HepG2 (cell line): ENCODE results near the gene ICAM3. TPM values are rescaled to one million over a fixed set of nuclear protein-coding genes. Genes with fewer than 3 reads are reported as not detected.

ENCODE experiments used
- CREM ChIP-seq, 2 experiments: sonication (generic) in 1 of 2; formaldehyde crosslinking in 1 of 2; IDR thresholded peaks; 2 replicates each; pipeline versions ENCODE4 v1.4.0 to v1.6.1; 2016 to 2020; ENCODE audit warnings: antibody characterized with exemption in 1 of 2, mild to moderate bottlenecking in 1 of 2, missing genetic modification reagents in 1 of 2
- FIP1L1 ChIP-seq: fragments of 200-400 bp; formaldehyde crosslinking; IDR thresholded peaks from 2 replicates; pipeline ENCODE4 v1.6.1; 2018; ENCODE audit warnings: low read depth, mild to moderate bottlenecking, low read length, moderate library complexity, borderline replicate concordance; ENCODE audit not compliant: insufficient read depth
- FOXK1 ChIP-seq: sonication (generic); formaldehyde crosslinking; IDR thresholded peaks from 2 replicates; pipeline ENCODE4 v1.4.0; 2020; ENCODE audit warnings: low read depth, missing genetic modification reagents, borderline replicate concordance
- HOXA3 ChIP-seq: sonication (generic); formaldehyde crosslinking; IDR thresholded peaks from 2 replicates; pipeline ENCODE4 v1.5.0; 2020; ENCODE audit warnings: missing genetic modification reagents
- MBD4 ChIP-seq: IDR thresholded peaks from 2 replicates; pipeline ENCODE4 v1.6.1; 2012; ENCODE audit warnings: low read length, inconsistent platforms, borderline replicate concordance
- NFKBIZ ChIP-seq: IDR thresholded peaks from 2 replicates; pipeline ENCODE4 v1.6.1; 2018; ENCODE audit warnings: missing genetic modification reagents, missing compliant biosample characterization
- SIX4 ChIP-seq: sonication (generic); formaldehyde crosslinking; IDR thresholded peaks from 2 replicates; pipeline ENCODE4 v1.4.0; 2020; ENCODE audit warnings: missing genetic modification reagents
- TOPORS ChIP-seq: sonication (generic); formaldehyde crosslinking; IDR thresholded peaks from 2 replicates; pipeline ENCODE4 v1.8.0; 2023; ENCODE audit warnings: mild to moderate bottlenecking, missing genetic modification reagents
- U2AF2 ChIP-seq: fragments of 200-400 bp; formaldehyde crosslinking; IDR thresholded peaks from 2 replicates; pipeline ENCODE4 v1.6.1; 2017; ENCODE audit warnings: low read depth, mild to moderate bottlenecking, low read length
- ZBTB8A ChIP-seq: sonication (generic); formaldehyde crosslinking; IDR thresholded peaks from 2 replicates; pipeline ENCODE4 v1.4.0; 2020; ENCODE audit warnings: mild to moderate bottlenecking, low read depth, missing genetic modification reagents, borderline replicate concordance
- ZMYM2 ChIP-seq: sonication (generic); formaldehyde crosslinking; IDR thresholded peaks from 2 replicates; pipeline ENCODE4 v1.8.0; 2022; ENCODE audit warnings: mild to moderate bottlenecking, missing genetic modification reagents
- ZMYM3 ChIP-seq: sonication (generic); formaldehyde crosslinking; IDR thresholded peaks from 2 replicates; pipeline ENCODE4 v1.5.1; 2020; ENCODE audit warnings: mild to moderate bottlenecking, missing genetic modification reagents
- ZNF180 ChIP-seq: sonication (generic); formaldehyde crosslinking; IDR thresholded peaks from 2 replicates; pipeline ENCODE4 v1.4.0; 2020; ENCODE audit warnings: low read depth, missing genetic modification reagents, borderline replicate concordance
- ZNF546 ChIP-seq: sonication (generic); formaldehyde crosslinking; conservative IDR thresholded peaks from 2 replicates; pipeline ENCODE4 v1.8.1; 2023; ENCODE audit warnings: mild to moderate bottlenecking, missing genetic modification reagents
- ZNF619 ChIP-seq: sonication (generic); formaldehyde crosslinking; IDR thresholded peaks from 2 replicates; pipeline ENCODE4 v1.4.0; 2020; ENCODE audit warnings: mild to moderate bottlenecking, missing genetic modification reagents
- ZNF709 ChIP-seq: sonication (generic); formaldehyde crosslinking; IDR thresholded peaks from 2 replicates; pipeline ENCODE4 v1.5.0; 2020; ENCODE audit warnings: mild to moderate bottlenecking, missing genetic modification reagents
- polyA plus RNA-seq, 8 experiments: library from polyadenylated mRNA; depleted of rRNA in 3 of 8; stranded (reverse) in 7 of 8; unstranded in 1 of 8; fragments of >200 nt; fragmentation: Illumina TruSeq in 4 of 8; extraction: Trizol in 4 of 8; gene quantifications; 2 replicates each; pipeline versions ENCODE4 v1.2.1 to v1.2.3, GENCODE V29; 2011 to 2016; ENCODE audit warnings: low read depth in 4 of 8, missing spikeins in 1 of 8, mixed read lengths in 1 of 8; ENCODE audit not compliant: insufficient read depth in 1 of 8
- total RNA-seq, 5 experiments: library from RNA; depleted of rRNA; stranded (reverse); fragments of >200 nt; fragmentation: Illumina TruSeq; extraction: Trizol; gene quantifications; 2 replicates each; pipeline ENCODE4 v1.2.3, GENCODE V29; 2016; ENCODE audit warnings: low read depth in 1 of 5
- TF ChIP-seq, protein P1 (sequence below): sonication (generic); formaldehyde crosslinking; IDR thresholded peaks from 2 replicates; pipeline ENCODE4 v1.5.1; 2020; ENCODE audit warnings: mild to moderate bottlenecking, moderate library complexity, missing genetic modification reagents
- TF ChIP-seq, protein P2 (sequence below): sonication (generic); formaldehyde crosslinking; IDR thresholded peaks from 2 replicates; pipeline ENCODE4 v1.8.0; 2022; ENCODE audit warnings: low read depth, missing genetic modification reagents
- TF ChIP-seq, protein P3 (sequence below): IDR thresholded peaks from 2 replicates; pipeline ENCODE4 v1.6.1; 2016
- TF ChIP-seq, protein P4 (sequence below): IDR thresholded peaks from 2 replicates; pipeline ENCODE4 v1.6.1; 2016; ENCODE audit warnings: low read depth
- TF ChIP-seq, protein P5 (sequence below): sonication (generic); formaldehyde crosslinking; IDR thresholded peaks from 2 replicates; pipeline ENCODE4 v1.4.0; 2020; ENCODE audit warnings: low read depth, mild to moderate bottlenecking, missing genetic modification reagents

Gene ICAM3
- total and polyA plus RNA-seq, 2 of the 13 experiments (the other 11 are each of a cell fraction or from before 2014, with no cell fraction given), result 14.1 to 21.0 TPM

DNA sequence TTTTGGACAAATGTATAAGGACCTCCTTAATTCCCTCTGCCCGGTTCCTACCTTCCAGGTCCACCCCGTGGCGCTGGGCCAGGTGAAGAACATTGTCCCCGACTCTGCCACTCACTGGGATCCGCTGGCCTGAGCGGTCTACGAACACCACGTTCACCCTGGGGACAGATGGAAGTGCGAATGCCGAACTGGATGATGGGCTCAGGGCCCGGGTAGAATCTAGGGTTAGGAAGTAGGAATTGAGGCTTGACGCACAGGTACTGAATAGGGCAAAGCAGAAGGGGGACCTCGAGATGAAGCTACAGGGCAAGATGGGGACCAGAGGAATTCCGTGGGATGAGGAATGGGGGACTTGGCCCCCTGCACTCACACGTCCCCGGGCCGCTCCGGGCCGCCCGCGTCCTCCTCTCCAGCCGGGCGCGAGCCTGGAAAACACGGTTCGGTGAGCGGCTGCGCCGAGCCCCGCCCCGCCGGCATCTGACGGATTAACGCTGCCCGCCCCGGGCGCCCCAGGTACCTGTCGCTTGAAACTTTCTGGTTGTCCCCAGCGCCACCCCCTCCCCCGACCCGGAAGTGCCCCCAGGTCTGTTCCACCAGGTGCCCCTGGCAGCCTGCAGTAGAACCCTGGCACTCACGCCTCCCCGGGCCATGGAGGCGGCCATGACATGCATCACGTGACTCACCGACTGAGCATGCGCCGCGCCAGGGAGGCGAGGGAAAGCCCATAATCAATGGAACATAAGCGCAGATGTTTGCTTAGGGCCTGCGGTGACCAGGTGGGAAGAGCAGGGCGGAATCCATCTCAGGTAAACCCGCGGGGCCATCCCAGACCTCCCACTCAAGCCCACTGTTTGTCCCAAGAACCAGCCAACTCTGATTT is 23.8 kb downstream of the ICAM3 start, which contains the start of gene FDX2 (continued):
- TF ChIP-seq, protein P1, sequence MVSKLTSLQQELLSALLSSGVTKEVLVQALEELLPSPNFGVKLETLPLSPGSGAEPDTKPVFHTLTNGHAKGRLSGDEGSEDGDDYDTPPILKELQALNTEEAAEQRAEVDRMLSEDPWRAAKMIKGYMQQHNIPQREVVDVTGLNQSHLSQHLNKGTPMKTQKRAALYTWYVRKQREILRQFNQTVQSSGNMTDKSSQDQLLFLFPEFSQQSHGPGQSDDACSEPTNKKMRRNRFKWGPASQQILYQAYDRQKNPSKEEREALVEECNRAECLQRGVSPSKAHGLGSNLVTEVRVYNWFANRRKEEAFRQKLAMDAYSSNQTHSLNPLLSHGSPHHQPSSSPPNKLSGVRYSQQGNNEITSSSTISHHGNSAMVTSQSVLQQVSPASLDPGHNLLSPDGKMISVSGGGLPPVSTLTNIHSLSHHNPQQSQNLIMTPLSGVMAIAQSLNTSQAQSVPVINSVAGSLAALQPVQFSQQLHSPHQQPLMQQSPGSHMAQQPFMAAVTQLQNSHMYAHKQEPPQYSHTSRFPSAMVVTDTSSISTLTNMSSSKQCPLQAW (CRISPR knock-in tag), result no peak
- TF ChIP-seq U2AF2 (no peak), HOXA3 (CRISPR knock-in tag) (peak; percentile 62; the same call in 1 of the 2 replicates), SIX4 (CRISPR knock-in tag) (no peak), FIP1L1 (no peak), NFKBIZ (no peak), TOPORS (CRISPR knock-in tag) (no peak), FOXK1 (CRISPR knock-in tag) (peak; percentile 58; the same call in 1 of the 2 replicates), CREM (IDR thresholded peaks at IDR 0.05) (no peak), CREM (CRISPR knock-in tag; IDR thresholded peaks at IDR 0.05) (no peak), ZMYM3 (CRISPR knock-in tag) (no peak; the same call in 1 of the 2 replicates), ZNF546 (CRISPR knock-in tag) (no peak), ZNF619 (CRISPR knock-in tag) (no peak), ZBTB8A (CRISPR knock-in tag) (0 out of 2 replicates have a peak, but pooled peaks have one; percentile 17), ZMYM2 (CRISPR knock-in tag) (no peak), ZNF709 (CRISPR knock-in tag) (0 out of 2 replicates have a peak, but pooled peaks have one; percentile 64), MBD4 (no peak), ZNF180 (CRISPR knock-in tag) (no peak)
- TF ChIP-seq, protein P2, sequence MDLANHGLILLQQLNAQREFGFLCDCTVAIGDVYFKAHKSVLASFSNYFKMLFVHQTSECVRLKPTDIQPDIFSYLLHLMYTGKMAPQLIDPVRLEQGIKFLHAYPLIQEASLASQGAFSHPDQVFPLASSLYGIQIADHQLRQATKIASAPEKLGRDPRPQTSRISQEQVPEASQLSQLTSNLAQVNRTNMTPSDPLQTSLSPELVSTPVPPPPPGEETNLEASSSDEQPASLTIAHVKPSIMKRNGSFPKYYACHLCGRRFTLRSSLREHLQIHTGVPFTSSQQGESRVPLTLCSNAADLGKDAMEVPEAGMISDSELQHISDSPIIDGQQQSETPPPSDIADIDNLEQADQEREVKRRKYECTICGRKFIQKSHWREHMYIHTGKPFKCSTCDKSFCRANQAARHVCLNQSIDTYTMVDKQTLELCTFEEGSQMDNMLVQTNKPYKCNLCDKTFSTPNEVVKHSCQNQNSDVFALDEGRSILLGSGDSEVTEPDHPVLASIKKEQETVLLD (CRISPR knock-in tag), result no peak
- TF ChIP-seq, protein P3, sequence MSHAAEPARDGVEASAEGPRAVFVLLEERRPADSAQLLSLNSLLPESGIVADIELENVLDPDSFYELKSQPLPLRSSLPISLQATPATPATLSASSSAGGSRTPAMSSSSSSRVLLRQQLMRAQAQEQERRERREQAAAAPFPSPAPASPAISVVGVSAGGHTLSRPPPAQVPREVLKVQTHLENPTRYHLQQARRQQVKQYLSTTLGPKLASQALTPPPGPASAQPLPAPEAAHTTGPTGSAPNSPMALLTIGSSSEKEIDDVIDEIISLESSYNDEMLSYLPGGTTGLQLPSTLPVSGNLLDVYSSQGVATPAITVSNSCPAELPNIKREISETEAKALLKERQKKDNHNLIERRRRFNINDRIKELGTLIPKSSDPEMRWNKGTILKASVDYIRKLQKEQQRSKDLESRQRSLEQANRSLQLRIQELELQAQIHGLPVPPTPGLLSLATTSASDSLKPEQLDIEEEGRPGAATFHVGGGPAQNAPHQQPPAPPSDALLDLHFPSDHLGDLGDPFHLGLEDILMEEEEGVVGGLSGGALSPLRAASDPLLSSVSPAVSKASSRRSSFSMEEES, result peak; percentile 94
- TF ChIP-seq, protein P4, sequence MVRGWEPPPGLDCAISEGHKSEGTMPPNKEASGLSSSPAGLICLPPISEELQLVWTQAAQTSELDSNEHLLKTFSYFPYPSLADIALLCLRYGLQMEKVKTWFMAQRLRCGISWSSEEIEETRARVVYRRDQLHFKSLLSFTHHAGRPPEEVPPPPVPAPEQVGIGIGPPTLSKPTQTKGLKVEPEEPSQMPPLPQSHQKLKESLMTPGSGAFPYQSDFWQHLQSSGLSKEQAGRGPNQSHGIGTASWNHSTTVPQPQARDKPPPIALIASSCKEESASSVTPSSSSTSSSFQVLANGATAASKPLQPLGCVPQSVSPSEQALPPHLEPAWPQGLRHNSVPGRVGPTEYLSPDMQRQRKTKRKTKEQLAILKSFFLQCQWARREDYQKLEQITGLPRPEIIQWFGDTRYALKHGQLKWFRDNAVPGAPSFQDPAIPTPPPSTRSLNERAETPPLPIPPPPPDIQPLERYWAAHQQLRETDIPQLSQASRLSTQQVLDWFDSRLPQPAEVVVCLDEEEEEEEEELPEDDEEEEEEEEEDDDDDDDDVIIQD, result no peak
- TF ChIP-seq, protein P5, sequence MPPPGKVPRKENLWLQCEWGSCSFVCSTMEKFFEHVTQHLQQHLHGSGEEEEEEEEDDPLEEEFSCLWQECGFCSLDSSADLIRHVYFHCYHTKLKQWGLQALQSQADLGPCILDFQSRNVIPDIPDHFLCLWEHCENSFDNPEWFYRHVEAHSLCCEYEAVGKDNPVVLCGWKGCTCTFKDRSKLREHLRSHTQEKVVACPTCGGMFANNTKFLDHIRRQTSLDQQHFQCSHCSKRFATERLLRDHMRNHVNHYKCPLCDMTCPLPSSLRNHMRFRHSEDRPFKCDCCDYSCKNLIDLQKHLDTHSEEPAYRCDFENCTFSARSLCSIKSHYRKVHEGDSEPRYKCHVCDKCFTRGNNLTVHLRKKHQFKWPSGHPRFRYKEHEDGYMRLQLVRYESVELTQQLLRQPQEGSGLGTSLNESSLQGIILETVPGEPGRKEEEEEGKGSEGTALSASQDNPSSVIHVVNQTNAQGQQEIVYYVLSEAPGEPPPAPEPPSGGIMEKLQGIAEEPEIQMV (CRISPR knock-in tag), result peak; percentile 20; the same call in 1 of the 2 replicates
